ENCODE measurements around the gene RAG2. TPM values are rescaled to one million over a fixed set of nuclear protein-coding genes. Genes with fewer than 3 reads are reported as not detected.

Gene RAG2
- total and polyA plus RNA-seq, 2 donors (not counting 3 experiments of a cell fraction or from before 2014, with no cell fraction given): not detected

DNA sequence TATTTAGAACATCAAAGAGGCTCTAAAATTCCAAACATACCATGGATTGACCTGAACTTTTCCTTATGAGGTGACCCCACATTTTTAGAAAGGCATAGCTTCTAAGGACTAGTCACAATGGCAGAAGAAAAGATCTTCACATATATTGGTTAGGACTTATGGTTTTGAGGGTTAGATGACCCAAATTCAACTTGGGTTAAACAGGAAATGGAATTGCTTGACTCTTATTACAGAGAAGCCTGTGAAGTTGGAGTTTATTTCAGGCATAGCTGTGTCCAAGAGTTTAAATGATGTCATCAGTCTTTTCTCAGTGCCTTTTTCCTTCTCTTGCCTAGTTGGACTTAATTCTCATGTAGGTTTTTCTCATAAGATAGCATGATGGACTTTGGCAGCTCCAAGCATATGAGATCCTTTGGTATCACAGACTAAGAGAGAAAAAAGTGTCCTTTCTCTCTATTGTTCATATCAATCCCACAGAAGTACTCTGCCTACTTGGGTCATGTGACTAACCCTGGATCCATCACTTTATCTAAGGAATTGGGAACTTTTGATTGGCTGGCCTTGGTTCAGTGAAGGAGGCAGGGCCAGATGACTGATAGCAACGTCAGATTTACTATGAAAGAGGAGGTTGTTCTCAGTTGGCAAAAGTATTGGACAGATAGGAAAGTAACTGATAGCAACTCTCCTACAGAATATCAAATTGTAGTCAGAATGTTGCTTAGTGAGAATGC is 47.5 kb downstream of the RAG2 start:
- no peak overlapping the region for H3K4me3 ChIP-seq (replicated peaks in 1 of 3; ENCODE audit: insufficient read depth in 1 of 3, low read depth in 1 of 3, low read length in 3 of 3)
- CTCF ChIA-PET: interaction anchor here (1.8 to 2.4 kb wide), 2 partner anchors 14 to 197 kb away, joined by 5 to 10 read pairs; no protein-coding TSS in a partner anchor
- no peaks in the 10 kb centered on the region for H4K20me1 ChIP-seq (replicated peaks; ENCODE audit: control insufficient read depth, extremely low read depth, insufficient read depth, low read length)
- intact Hi-C loops (cut with micrococcal nuclease) (no loop called here), dilution Hi-C loops (cut with MboI; ENCODE audit: extremely low pct_ligation_motif_present, low sequenced_read_pairs) (no loop called here)
- no peak overlapping the region for H3K9ac ChIP-seq (replicated peaks; ENCODE audit: extremely low read depth, insufficient read depth, low read length)
- no peaks in the 10 kb centered on the region for H3K9me1 ChIP-seq (replicated peaks; ENCODE audit: control insufficient read depth, extremely low read depth, insufficient read depth, low read length)
- POLR2A ChIA-PET: no interaction called here
- no peak overlapping the region for H3K27ac ChIP-seq (ENCODE audit: insufficient read depth, low read depth, low read length)
- no peak for FAIRE-seq
- no peak overlapping the region for H2AFZ ChIP-seq (ENCODE audit: low read depth, low read length)
- DNase-seq (ENCODE audit: low read depth, low spot score): no peak
- no peak for TF ChIP-seq EZH2 (IDR thresholded peaks at IDR 0.05; ENCODE audit: borderline replicate concordance, low read depth, low read length, severe bottlenecking)
- TF ChIP-seq JUN (IDR thresholded peaks at IDR 0.05; ENCODE audit: borderline replicate concordance, insufficient read depth, insufficient read length, low read depth): no peak
- TF ChIP-seq MYC (IDR thresholded peaks at IDR 0.05; ENCODE audit: low read depth, low read length): no peak
- TF ChIP-seq FOS (IDR thresholded peaks at IDR 0.05; ENCODE audit: borderline replicate concordance, insufficient read depth, low read length): no peak
- no peaks in the 10 kb centered on the region for H3K4me1 ChIP-seq (ENCODE audit: control insufficient read depth, extremely low read depth, insufficient read depth, low read length)
- no peak overlapping the region for H3K4me2 ChIP-seq (ENCODE audit: insufficient read depth, low read length)
- BruUV-seq (replicated peaks): no TSS peak
- no peaks in the 10 kb centered on the region for H3K36me3 ChIP-seq (ENCODE audit: control insufficient read depth in 2 of 2, extremely low read depth in 1 of 2, insufficient read depth in 2 of 2, low read length in 2 of 2)
- no peaks in the 10 kb centered on the region for H3K27me3 ChIP-seq (ENCODE audit: control insufficient read depth in 2 of 2, insufficient read depth in 2 of 2, low read length in 2 of 2)
- no peaks in the 10 kb centered on the region for H3K9me3 ChIP-seq (replicated peaks; ENCODE audit: control insufficient read depth, insufficient read depth, low read length)
- H3K79me2 ChIP-seq (ENCODE audit: control insufficient read depth, insufficient read depth, low read length): no peaks in the 10 kb centered on the region

Other genes starting within 250 kb of the RAG2 start
- gene TRAF6, start 88.0 kb downstream of the RAG2 start, total RNA-seq: 13.1 and 14.2 TPM in 2 replicates
- 6.0 and 6.6 TPM in 2 replicates for gene TRAF6, start 88.0 kb downstream of the RAG2 start, polyA plus RNA-seq
- 1.2 and 2.0 TPM in 2 replicates for gene RAG1, start 30.2 kb downstream of the RAG2 start, total RNA-seq
- 0.08 and 0.15 TPM in 2 replicates for gene RAG1, start 30.2 kb downstream of the RAG2 start, polyA plus RNA-seq
- 19.5 and 19.6 TPM in 2 replicates for gene IFTAP, start 3.7 kb downstream of the RAG2 start, total RNA-seq
- 12.9 and 15.8 TPM in 2 replicates for gene IFTAP, start 3.7 kb downstream of the RAG2 start, polyA plus RNA-seq

Measured in endothelial cell of umbilical vein (primary cell).